HG03432 (cell line): ENCODE measurements around the gene SEMA7A.

Experiments used
- ATAC-seq: cut with Tn5 transposase; IDR thresholded peaks from one replicate; pipeline ENCODE4 v1.9.1; 2021; ENCODE audit warnings: mild to moderate bottlenecking, moderate library complexity; ENCODE audit not compliant: unreplicated experiment

SEMA7A gene

DNA sequence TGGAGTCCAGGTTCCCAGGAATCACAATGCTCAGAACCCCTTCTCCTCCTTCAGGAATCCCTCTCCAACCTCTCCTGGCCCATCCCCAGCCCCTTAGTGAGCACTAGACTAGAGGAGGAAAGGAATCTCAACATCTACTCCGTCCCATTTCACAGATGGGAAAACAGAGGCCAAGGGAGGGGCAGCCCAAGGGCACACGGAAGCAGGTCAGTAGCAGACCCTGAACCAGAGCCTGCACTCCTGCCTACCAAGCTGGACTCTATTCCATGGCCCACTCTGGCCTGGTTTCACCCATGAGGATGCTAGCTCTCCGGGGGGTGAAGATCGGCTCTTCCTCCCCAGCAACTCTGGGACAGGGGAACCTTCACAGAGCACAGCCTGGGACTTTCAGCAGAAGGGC lies 14.3 kb downstream of the SEMA7A start:
- ATAC-seq = no peak

DNA sequence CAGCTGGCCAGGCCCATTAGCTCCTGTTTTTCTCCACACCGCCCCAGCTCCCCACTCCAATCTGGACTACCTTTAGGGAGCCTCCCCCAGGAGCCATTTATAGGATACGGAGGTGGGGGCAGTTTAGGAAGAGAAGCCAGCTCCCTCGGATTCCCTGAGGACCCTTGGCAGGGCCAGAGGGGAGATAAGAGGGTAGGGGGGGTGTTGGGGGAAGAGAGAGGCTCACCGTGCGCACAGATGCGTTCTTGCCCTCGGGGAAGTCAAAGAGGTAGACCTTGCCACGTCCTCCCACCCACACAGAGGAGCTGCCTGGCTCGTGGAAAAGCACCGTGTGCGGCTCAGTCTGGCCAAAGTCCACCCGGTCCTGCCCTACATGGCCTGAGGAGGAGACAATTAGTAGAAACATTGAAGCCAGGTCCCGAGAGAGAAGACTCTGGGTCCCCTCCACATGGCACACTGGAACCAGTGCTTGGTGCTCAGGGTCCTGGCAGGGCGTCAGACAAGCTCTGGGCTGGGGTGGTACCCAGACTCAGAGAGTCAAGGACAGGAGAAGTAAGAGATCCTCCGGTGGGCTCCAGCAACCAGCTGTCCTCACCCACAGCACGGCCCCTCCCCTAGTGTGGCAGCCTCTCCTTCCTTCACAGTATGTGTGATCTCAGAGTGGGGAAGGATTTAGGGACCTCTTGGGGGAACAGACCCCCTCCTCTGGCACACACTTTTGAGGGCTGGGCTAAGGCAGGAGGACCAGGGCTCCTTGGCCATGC lies 15.0 kb downstream of the SEMA7A start:
- ATAC-seq = no peak

DNA sequence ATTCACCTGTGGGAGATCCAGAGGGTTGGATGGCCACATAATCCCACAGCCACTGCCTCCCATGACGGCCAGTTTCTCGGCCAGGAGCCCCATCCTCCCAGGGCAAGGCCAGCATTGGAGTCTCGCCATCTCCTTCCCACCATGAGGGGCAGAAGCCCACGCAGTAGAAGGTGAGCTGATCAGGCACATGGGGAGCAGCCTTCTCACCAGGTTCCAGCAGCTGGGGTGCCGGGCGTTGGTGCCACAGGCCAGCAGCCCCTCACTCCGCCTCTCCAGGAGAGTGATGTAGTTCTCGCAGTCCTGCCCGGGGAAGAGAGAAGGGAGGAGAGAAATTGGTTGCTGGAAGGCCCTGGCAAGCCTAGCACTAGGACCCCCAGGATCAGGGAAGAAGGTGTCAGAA lies 16.1 kb downstream of the SEMA7A start:
- ATAC-seq = no peak

DNA sequence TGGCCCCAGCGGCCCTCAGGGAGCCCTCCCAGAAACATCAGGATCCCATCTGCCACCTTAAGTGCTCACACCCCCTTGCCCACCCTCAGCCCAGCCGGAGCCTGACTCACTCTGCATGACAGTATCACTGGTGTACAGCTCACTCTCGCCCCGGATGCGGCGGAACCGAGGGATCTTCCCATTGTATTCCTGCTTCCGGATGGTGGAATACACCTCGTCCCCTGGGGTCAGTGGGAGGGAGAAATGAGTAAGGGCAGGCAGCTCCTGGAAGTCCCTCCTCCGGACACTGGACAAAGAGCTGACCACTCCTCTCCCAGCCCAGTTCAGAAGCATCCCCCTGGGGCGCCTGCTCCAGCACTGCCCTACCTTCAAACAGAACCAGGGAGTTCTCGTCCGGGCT lies 16.5 kb downstream of the SEMA7A start:
- no peak for ATAC-seq

DNA sequence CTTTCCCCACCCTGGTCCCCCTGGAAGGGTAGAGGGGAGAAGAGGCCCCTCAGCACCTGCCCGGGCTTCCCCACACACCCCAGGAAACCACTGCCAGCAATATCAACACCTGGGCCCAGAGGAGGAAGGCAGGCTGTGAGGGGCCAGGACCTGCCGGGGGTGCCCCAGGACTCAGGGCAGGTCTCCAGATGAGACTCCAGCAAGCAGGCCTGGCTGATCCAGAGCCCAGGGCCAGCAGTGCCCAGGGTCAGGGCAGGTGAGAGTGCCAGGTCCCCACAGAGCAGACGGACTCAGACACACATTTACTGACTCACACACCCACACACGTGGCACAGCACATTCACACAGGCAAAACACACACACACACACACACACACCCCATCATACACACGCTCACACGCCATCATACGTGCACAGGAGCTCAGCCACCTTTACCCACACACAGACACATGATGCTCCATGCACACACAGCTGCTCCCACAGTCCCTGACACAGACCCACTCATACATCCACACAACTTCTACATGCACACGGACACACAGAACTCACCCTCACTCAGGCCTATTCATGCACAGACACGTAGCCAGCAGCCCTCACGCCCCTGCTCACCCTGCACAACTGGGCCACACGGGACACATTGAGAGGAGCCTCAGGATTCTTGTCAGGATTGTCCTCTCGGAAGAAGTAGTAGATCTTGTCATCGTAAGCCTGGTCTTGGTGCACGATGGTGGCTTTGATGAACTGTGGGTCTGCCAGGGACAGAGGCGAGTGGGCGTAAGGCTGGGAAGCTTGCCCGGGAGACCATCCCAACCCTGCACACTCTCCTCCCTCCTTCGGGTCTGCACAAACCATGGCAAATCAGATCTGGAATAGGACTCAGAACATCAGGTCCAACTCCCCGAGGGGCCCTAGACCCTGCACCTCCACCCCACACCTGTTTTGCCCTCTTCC lies 17.5 kb downstream of the SEMA7A start:
- no peak for ATAC-seq

DNA sequence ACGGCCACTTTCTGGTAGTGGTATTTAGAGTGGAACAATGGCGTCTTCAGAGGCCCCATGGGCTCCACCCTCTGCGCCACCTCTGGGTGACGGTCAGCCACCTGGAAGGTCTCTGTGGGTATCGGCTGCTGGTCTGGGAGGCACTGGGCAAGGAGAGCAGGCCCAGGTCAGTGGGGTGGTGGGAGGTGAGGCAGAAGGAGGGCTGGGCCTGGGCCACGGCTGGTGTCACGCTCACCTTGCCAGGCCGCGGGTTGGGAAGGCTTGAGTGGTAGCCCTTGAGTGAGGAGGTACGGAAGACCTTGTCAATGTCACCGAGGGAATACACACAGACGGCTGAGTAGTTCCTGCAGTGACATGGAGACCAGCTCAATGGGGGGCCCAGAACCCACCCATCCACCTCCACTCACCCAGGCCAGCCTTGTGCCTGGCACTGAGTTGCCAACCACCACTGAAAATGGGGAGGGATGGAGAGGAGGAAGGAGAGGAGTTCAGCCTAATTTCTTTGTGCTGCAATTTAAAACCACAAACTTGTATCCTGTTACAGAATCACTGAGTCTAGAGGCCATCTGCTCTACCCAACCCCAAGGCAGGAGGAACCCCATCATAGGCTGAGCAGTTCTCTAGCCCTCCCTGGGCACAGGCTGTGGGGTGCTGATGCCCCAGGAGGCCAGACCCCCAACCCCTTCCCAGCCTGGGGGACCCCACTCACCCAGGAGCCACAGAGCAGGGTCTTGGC lies 19.0 kb downstream of the SEMA7A start:
- ATAC-seq = no peak

DNA sequence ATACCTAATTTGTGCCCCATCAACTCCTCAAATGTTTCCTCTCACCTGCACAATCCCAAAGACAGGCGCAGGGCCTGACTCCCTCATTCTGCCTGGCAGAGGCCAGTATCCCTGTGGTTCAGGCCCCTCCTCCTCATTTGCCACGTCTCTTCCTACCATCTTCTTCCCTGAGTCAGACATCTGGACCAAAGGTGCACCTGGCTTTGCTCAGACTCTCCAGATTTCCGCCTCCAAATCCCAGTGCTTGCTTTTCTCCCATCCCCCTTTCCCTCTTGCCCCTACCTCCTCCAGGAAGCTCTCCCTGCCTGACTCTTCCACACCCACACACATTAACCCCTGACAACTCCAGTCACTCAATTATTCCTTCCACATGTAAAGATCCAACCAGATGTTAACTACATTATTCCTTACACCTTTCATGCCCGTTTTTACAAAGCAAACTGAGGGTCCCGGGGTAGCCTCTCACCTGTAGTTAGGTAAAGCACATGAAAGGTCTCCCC lies 19.6 kb downstream of the SEMA7A start:
- no peak for ATAC-seq

DNA sequence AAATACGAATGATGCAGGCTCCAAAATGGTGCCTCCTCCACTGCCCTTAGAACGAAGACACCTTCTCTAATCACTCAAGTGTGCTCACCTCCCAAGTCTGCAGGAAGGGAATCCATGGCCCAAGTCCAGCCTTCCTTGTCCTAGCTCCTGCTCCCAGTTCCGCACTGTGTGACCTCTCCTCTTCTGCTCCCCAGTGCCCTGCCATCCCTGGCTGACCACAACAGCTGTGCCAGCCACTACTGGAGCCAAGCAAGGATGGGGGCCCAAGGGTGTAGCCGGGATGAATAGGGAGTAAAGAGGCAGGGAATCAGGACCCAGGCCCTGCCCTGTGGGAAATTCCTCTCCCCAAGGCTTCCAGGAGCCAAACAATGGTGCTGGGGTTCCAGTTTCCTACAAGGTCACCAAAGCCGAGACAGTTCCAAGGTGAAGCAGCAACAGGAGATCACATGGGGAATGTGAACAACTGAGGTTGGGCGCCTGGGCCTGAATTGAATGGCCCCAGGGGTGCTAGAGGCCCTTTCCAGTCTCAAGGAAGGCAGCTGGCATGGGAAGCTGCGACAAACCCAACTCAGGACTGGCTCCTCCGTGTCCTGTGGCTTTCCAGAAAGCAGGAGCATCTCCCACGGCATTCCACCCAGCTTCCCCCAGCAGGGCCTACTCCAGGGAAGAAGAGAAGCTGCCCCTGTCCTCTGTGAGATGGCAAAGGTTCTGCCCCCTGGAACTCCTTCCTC lies 20.2 kb downstream of the SEMA7A start:
- no peak for ATAC-seq

DNA sequence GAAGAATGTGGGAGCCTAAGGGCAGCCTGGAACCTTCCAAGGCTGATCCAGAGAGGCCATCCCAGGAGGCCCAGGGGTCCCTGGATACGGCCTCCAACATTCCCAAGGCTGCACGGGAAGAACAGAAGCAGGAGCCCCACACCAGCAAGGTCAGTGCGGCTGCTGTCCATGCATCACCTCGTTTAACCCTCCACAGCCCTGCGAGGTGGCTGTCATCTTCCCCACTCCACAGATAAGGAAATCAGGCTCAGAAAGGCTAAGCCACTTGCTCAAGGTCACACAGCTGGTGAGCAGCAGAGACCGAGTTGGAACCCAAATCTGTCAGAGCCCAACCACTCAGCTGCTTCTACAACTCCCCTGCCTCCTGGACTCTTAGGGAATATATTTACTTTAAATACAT lies 21.6 kb downstream of the SEMA7A start:
- ATAC-seq = no peak

DNA sequence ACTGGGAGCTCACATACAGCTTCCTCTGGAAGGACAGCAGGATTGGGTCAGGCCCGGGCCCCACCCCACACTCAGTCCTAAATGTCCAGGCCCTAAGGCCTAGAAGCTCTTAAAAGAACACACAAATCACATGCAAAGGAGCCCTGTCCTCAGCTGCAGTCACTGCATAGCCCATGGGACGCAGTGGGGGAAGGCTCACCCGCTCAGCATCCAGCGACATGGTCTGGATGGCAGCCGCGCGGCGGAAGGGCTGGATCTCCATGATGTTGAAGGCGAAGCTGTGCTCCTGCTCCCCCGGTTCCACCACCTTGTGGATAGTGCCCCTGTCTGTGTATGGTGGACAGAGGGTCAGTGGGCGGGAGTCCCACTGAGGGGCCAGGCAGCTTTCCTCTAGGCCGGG lies 22.1 kb downstream of the SEMA7A start:
- ATAC-seq = no peak

DNA sequence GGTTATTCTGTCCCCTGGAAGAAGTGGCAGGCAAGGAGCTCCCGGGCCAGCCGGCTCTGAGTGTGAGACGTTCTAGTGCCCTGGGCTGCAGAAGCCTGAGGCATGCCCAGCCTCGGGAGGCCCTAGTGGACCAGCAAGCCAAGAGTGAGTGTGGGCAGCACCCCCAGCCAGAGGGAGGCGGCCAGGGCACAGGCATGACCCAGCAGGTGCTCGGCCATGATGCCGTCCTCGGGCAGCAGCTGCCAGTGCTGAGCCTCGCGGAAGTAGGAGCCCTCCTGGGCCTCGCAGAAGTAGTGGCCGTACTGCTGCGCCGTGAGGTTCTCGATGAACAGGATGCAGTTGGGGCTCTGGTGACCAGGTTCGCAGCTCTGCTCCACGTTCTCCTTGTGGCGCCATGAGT lies 23.3 kb downstream of the SEMA7A start:
- ATAC-seq = no peak

DNA sequence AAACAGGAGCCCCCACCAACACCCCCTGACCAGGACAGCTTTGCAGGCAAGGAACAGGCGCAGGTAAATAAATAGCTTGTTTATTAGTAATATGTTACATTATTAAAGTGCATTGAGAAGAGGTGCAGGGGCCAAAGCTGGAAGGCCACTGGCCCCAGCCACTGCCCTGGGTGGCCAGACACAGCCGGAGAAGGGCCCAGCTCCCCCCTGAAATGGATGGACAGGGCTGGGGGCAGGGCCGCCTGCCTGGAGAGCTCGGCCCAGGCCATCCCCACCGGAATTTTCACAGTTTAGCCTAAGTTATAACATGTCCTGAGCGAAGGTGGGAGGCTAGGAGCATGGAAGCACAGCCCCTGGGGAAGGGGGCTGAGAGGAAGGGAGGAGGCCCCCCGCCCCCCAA lies 24.5 kb downstream of the SEMA7A start:
- no peak for ATAC-seq

DNA sequence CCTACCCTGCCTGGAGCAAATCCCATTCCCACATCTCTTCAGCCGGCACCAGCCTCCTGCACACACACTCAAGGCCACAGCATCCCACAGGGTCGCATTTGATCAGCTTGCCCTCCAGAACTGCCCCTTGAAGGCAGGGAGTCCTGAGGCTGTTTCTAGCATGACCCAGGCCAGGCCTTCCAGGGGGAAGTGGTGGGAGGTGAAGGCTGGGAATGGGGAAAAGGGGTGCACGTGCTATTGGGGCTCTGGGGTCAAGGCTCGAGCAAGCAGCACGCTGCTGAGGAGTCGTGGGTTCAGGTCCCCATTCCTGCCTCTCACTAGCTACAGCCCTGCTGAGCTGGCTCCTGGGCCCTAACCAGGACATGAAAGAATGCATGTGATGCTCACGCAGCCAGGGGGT lies 24.9 kb downstream of the SEMA7A start:
- no peak for ATAC-seq

DNA sequence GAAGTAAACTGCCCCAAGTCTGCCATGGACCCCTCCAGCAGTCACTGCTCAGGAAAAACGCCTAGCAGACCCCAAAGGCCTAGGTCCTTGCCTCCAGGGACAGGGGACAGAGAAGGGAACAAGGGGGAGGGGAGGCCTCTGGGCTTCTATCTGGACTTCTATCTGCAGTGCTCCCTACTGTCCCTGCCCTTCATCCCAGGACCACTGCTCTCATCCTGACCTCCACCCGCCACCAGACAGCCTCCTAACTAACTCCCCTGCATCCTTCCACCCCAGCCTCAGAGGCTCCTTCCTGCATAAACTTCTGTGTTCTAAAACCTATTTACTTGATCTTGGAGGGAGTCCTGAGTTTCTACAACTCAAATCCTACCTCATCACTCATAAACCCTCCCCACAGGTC lies 25.4 kb downstream of the SEMA7A start:
- ATAC-seq = no peak

DNA sequence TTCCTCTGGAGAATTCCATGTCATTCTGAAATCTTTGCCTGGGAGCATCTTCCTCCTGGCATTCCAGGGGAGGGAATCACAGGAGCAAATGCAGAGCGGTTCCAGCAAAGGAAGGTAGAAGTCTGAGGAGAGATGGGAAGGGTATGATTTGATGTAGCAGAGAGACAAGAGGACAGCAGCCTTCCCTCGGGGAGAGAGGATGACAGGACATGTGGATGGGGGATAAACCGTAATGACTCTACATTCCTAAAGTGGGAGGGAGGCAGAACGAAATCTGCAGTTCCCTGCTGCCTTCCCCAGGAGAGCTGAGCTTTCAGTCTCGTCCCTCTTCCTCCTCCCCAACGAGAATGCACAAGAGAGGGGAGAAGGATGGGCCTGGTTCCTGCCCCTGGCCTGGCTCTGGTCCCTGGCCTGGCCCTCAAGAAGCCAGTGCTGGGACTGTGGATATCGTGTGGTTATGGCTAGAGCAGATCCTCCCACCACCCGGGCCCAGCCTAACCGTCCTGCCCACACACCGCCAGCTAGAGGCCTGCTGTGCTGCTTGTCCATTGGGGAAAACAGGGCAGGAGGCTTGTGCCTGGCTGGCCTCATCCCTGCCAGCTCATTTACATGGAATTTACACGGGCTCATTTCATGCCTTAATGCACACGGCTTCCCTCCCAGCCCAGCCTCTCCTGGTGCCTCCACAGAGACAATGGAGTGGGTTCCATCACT lies 26.6 kb downstream of the SEMA7A start:
- ATAC-seq = no peak

DNA sequence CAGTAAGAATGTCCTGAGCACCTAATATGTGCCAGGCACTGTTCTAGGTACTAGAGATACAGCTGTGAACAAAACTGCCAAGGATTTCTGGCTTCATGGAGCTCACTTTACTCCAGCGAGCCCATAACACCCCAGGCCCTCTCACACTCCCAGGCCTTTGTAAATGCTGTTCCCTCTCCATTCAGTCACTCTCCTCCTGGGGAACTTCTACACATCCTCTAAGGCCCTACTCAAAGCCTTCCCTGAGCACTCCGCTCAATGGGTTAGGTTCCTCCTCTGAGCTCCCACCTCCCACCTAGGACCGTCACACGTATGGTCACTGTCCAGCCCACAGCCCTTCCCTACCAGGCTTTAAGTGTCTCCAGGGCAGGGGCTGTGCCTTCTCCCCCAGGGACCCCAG lies 27.2 kb downstream of the SEMA7A start:
- ATAC-seq = no peak

DNA sequence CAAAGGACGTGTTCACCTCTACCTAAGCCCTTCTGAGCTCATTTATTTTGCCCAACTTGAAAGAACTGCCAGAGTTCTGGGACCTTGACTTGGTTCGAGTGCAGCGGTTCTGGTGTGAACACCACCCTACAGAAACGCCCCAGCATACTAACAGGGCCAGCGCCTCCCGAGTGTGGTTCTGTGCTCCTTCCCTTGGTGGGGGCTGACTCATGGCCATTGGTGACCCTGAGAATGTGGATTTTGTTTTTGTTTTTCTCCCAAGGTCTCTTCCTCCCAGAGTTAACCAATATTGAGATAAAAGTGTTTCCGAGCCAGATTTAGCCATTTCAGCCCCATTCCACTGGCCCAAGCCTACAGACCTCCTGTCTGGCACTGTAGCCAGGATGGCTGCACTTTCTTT lies 27.9 kb downstream of the SEMA7A start:
- ATAC-seq = no peak

DNA sequence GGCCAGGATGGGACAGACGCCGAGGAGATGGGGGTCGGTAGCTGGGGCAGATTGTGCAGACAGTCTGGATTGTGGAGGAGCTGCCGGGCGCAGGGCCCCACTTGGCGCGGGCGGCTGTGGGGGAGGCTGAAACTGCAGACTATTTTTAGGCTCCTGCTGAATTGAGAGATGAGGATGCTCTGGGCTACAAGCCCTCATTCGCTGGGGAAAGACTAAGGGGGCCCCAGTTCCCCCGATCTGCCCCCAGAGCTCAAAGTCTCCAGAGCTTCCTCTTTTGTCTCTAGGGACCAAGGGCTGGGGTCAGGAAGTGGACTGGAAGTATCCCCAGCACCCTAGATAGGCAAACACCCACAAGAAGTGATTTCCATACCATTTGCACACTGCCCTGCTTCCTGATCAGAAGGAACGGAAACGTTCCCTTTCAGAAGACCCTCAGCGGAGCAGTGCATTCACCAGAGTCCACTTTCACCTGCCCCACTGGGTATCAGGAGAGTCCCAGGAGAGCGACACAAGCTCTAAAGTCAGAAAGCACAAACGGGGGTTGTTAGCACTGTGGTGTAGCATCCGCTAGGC lies 29.7 kb downstream of the SEMA7A start:
- peak; percentile 36 for ATAC-seq

DNA sequence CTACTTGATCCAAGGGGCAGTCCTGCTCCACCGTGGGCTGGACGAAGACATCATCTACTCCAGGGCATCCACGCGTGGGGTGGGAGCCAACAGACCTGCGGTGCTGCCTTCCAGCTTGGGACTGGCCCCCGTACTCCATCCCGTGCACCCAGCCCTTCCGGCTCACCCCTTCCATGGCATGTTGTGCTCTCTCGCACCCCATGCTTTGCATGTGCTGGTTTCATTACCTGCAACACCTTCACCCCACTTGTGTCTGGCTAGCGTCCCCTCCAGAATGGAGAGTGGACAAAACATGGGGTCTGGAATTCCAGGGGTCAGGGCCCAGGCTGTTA lies 30.2 kb downstream of the SEMA7A start:
- ATAC-seq = peak; percentile 18
